GM13976 (cell line): ENCODE results near the gene ATF5.
"Not testable (repeated sequence)": the region's sequence is repeated elsewhere in the genome, so short reads cannot be mapped to it uniquely, and the experiment has no call there.

Experiments used
- DNase-seq: peaks from one replicate; pipeline ENCODE4 v3.0.0; 2012; ENCODE audit warnings: low spot score
- in situ Hi-C: fragments of 300-500 bp; cut with MboI; formaldehyde crosslinking; loops from one replicate; pipeline ENCODE4 v1.12.0; 2022; ENCODE audit warnings: low sequenced_read_pairs, mixed read lengths, inconsistent platforms; ENCODE audit not compliant: unreplicated experiment
- TF ChIP-seq, protein P1 (sequence below): IDR thresholded peaks from 2 replicates; pipeline ENCODE4 v1.5.1; 2012; ENCODE audit warnings: borderline replicate concordance, mild to moderate bottlenecking; ENCODE audit not compliant: insufficient read depth; ENCODE audit errors: extremely low read depth, missing control alignments, control extremely low read depth

ATF5 gene

DNA sequence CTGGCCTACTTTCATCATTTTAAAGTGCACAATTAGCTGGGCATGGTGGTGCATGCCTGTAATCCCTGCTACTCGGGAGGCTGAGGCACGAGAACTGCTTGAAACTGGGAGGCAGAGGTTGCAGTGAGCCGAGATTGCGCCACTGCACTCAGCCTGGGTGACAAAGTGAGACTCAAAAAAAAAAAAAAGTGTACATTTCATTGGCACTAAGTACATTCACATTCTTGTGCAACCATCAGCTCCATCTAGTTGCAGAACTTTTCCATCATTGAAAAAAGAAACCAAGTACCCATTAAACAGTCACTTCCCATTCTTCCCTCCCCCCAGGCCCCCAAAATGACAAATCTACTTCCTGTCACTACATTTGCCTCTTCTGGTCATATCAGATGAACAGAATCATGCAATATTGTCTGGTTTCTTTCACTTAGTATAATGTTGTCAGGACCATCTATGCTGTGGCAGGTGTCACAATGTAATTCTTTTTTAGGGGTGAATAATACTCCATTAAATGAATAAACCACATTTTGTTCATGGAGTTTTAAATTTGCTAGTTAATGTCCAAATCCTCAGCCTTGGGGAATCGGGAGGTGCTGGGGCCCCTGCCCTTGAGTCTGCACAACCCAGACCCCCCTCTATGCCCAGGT lies 39.4 kb downstream of the ATF5 start:
- in situ Hi-C loops = no loop called here
- TF ChIP-seq, protein P1, sequence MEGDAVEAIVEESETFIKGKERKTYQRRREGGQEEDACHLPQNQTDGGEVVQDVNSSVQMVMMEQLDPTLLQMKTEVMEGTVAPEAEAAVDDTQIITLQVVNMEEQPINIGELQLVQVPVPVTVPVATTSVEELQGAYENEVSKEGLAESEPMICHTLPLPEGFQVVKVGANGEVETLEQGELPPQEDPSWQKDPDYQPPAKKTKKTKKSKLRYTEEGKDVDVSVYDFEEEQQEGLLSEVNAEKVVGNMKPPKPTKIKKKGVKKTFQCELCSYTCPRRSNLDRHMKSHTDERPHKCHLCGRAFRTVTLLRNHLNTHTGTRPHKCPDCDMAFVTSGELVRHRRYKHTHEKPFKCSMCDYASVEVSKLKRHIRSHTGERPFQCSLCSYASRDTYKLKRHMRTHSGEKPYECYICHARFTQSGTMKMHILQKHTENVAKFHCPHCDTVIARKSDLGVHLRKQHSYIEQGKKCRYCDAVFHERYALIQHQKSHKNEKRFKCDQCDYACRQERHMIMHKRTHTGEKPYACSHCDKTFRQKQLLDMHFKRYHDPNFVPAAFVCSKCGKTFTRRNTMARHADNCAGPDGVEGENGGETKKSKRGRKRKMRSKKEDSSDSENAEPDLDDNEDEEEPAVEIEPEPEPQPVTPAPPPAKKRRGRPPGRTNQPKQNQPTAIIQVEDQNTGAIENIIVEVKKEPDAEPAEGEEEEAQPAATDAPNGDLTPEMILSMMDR = no peak
- no peak for DNase-seq

DNA sequence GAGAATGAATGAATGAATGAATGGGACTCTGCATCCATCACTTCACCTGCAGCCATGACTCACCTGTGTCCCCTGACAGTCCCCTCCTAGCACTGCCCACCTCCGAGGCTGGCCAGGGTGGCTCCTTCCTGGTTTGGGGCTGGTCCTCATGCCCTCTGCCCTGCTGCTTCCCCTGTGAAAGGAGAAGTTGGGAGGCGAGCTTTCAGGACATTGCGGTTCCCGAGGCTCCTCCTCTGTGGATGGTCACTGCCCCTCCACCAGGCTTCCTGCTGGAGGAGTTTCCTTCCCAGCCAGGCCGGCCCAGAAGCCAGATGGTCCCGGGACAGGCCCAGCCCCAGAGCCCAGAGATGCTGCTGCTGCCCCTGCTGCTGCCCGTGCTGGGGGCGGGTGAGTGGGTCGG lies 40.4 kb downstream of the ATF5 start:
- in situ Hi-C loops, DNase-seq: not testable (repeated sequence)

DNA sequence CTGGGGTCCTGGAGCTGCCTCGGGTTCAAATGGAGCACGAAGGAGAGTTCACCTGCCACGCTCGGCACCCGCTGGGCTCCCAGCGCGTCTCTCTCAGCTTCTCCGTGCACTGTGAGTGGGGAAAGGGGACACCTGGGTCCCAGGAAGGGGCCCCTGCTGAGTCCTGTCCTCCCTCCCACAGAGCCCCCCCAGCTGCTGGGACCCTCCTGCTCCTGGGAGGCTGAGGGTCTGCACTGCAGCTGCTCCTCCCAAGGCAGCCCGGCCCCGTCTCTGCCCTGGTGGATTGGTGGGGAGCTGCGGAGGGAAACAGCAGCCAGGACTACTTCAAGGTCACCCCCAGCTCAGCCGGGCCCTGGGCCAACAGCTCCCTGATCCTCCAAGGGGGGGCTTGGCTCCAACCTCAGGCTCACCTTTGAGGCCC lies 43.0 kb downstream of the ATF5 start:
- in situ Hi-C loops = no loop called here
- DNase-seq = no peak
- TF ChIP-seq, protein P1 = no peak

DNA sequence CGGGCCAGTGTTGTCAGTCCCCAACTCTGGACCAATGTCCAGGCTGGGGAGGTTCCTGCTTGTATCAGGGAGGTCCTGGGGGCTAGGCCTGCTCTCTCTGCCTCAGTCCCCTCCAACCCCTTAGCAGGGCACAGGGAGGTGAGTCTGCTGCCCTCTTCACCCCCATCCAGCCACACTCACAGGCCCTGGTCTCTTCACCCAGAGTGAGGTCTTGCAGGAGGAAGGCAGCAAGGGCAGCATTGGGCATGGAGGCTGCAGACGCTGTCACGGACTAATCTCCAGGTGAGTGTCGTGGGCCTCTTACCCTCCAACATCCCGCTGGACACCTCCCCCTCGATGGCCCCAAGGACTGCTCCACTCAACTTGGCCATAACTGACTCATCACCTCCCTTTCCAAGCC lies 43.8 kb downstream of the ATF5 start:
- in situ Hi-C loops = no loop called here
- TF ChIP-seq, protein P1 = no peak
- DNase-seq = no peak

DNA sequence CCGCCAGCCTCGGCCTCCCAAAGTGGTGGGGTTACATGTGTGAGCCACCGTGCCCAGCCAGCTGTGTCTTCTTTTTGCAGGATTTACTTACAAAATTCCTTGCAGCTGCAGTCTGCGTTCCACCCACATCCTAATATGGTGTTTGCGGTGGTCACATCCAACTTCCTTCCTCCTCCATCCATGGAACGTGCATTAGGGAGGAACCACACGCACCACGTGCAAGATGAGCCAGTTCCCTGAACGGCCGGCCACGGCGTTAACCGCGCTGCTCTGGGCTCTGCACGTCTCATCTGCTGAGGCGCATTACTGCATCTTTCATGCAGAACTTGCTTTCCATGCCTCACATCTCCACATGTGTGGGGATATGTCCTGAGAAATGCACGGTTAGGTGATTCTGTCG lies 45.0 kb downstream of the ATF5 start:
- no peak for DNase-seq
- TF ChIP-seq, protein P1 = no peak
- in situ Hi-C loops = no loop called here

DNA sequence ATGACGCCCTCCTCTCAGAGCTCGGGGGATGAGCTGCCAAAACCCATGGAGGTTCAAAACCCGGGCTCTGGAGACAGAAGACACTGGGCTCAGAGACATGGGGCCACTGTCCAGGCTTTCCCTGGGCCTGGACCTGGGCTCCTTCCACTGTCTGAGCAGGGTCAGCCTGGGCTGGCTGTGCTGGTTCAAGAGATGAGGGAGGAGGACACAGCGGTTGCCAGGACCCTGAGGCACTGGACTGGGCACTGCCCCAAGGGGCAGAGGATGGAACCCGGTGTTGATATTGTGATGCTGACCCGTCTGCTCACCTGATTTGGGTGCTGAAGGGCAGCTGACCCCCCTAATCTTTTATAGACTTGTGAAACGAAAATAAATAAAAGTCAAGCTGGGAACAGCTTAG lies 46.0 kb downstream of the ATF5 start:
- in situ Hi-C loops = no loop called here
- TF ChIP-seq, protein P1 = no peak
- DNase-seq = no peak

DNA sequence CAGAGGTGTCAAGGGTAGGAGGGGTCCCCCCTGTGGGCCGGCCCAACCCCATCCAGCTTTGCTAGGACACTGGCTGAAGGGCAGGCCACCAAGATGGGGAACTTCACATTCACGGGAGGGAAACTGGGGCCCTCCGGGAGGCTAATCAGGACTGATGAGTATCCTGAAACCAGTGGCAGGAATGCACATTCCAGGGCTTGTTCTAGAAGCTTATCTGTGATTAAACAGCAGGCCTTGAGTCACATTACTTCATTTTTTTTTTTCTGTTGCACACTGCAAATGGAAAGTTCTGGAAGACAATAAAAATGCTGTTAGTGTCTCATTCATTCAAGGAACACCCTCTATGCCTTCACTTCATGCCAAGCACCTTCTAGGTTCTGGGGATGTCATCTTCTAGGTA lies 47.5 kb downstream of the ATF5 start:
- DNase-seq = no peak
- TF ChIP-seq, protein P1 = no peak
- in situ Hi-C loops = no loop called here
